HG02852 (cell line): Measurements from ENCODE around the gene TNFRSF8.
"Not testable (repeated sequence)": the region's sequence is repeated elsewhere in the genome, so short reads cannot be mapped to it uniquely, and the experiment has no call there.

ENCODE experiments used
- ATAC-seq: cut with Tn5 transposase; IDR thresholded peaks from one replicate; pipeline ENCODE4 v1.9.1; 2021; ENCODE audit warnings: mild to moderate bottlenecking, moderate library complexity; ENCODE audit not compliant: unreplicated experiment

TNFRSF8 gene

GRCh38 chr1:12083766-12084165 is 20.7 kb downstream of the TNFRSF8 start:
- ATAC-seq: no peak

GRCh38 chr1:12085643-12086260 is 22.6 kb downstream of the TNFRSF8 start:
- no peak for ATAC-seq

- peak; percentile 65 for ATAC-seq
Measured at GRCh38 chr1:12087797-12088314, 24.8 kb downstream of the TNFRSF8 start.

- no peak for ATAC-seq
Measured at GRCh38 chr1:12088607-12089006, 25.5 kb downstream of the TNFRSF8 start.

- no peak for ATAC-seq
Measured at GRCh38 chr1:12090326-12090725, 27.2 kb downstream of the TNFRSF8 start.

GRCh38 chr1:12091191-12091590 is 28.1 kb downstream of the TNFRSF8 start:
- no peak for ATAC-seq

- ATAC-seq: no peak
Measured at GRCh38 chr1:12094180-12094579, 31.1 kb downstream of the TNFRSF8 start.

- ATAC-seq: no peak
Measured at GRCh38 chr1:12095452-12096263, 32.6 kb downstream of the TNFRSF8 start.

GRCh38 chr1:12096615-12097014 is 33.5 kb downstream of the TNFRSF8 start:
- ATAC-seq: no peak

- ATAC-seq: no peak
Measured at GRCh38 chr1:12097321-12097720, 34.2 kb downstream of the TNFRSF8 start.

GRCh38 chr1:12098786-12099185 is 35.7 kb downstream of the TNFRSF8 start:
- ATAC-seq: no peak

GRCh38 chr1:12099610-12100009 is 36.5 kb downstream of the TNFRSF8 start:
- ATAC-seq: no peak

GRCh38 chr1:12100071-12100470 is 37.0 kb downstream of the TNFRSF8 start:
- no peak for ATAC-seq

GRCh38 chr1:12101120-12101519 is 38.0 kb downstream of the TNFRSF8 start:
- not testable (repeated sequence) for ATAC-seq

GRCh38 chr1:12102066-12102465 is 39.0 kb downstream of the TNFRSF8 start:
- no peak for ATAC-seq

- no peak for ATAC-seq
Measured at GRCh38 chr1:12104417-12104816, 41.3 kb downstream of the TNFRSF8 start.

- no peak for ATAC-seq
Measured at GRCh38 chr1:12106153-12106552, 43.0 kb downstream of the TNFRSF8 start.

- ATAC-seq: not testable (repeated sequence)
Measured at GRCh38 chr1:12106861-12107260, 43.8 kb downstream of the TNFRSF8 start.

GRCh38 chr1:12107718-12108117 is 44.6 kb downstream of the TNFRSF8 start:
- no peak for ATAC-seq

GRCh38 chr1:12109901-12110300 is 46.8 kb downstream of the TNFRSF8 start:
- ATAC-seq: no peak

- no peak for ATAC-seq
Measured at GRCh38 chr1:12111741-12112140, 48.6 kb downstream of the TNFRSF8 start.

GRCh38 chr1:12112711-12113161 is 49.6 kb downstream of the TNFRSF8 start:
- no peak for ATAC-seq
